IMR-90 (cell line): ENCODE data around the gene VPS52. TPM values are rescaled to one million over a fixed set of nuclear protein-coding genes. Genes with fewer than 3 reads are reported as not detected.

Experiments used
- ATAC-seq: fragments of 200-7000 bp; cut with Tn5 transposase; 2 replicates; pipeline ENCODE4 v1.9.1; 2020; ENCODE audit warnings: low read depth, mild to moderate bottlenecking, moderate library complexity
- BruUV-seq: library from RNA; stranded (reverse); fragments of 400-500 nt; replicated peaks from 2 replicates; lab custom pipeline; 2021; lab: Mats Ljungman, UMichigan
- CTCF ChIA-PET: fragments of 300-600 bp; formaldehyde crosslinking; extraction: SDS; loops from one replicate; lab custom pipeline; 2021; ENCODE audit warnings: antibody characterized with exemption; lab: Yijun Ruan, JAX
- POLR2A ChIA-PET: fragments of 300-600 bp; sonication (Branson Sonifier 250); formaldehyde crosslinking; loops from one replicate; lab custom pipeline; 2022; ENCODE audit warnings: antibody characterized with exemption; ENCODE audit not compliant: unreplicated experiment; lab: Charles Lee
- DNase-seq: peaks from one replicate; pipeline ENCODE4 v3.0.0; 2013
- H2AFZ ChIP-seq: replicated peaks from 2 replicates; pipeline ENCODE3; 2013; ENCODE audit warnings: low read length, mild to moderate bottlenecking; ENCODE audit not compliant: poor library complexity
- H2AK5ac ChIP-seq: 2 replicates; pipeline ENCODE4 v1.6.1; 2013; ENCODE audit warnings: low read depth, low read length, inconsistent platforms
- H2AK9ac ChIP-seq: replicated peaks from 2 replicates; pipeline ENCODE3; 2013; ENCODE audit warnings: mild to moderate bottlenecking, low read depth, low read length, moderate library complexity; ENCODE audit not compliant: poor library complexity
- H2BK120ac ChIP-seq: 2 replicates; pipeline ENCODE4 v1.6.1; 2013; ENCODE audit warnings: low read depth, low read length, inconsistent platforms
- H2BK15ac ChIP-seq: 3 replicates; pipeline ENCODE4 v1.6.1; 2013; ENCODE audit warnings: low read depth, low read length, inconsistent platforms
- H2BK20ac ChIP-seq: 2 replicates; pipeline ENCODE4 v1.6.1; 2013; ENCODE audit warnings: low read depth, mild to moderate bottlenecking, inconsistent platforms, low read length, moderate library complexity
- H2BK5ac ChIP-seq: 2 replicates; pipeline ENCODE4 v1.6.1; 2013; ENCODE audit warnings: mild to moderate bottlenecking, low read depth, low read length, inconsistent platforms; ENCODE audit not compliant: poor library complexity, severe bottlenecking
- H3K14ac ChIP-seq: replicated peaks from 2 replicates; pipeline ENCODE4 v1.6.1; 2013; ENCODE audit warnings: low read depth, low read length, inconsistent platforms
- H3K18ac ChIP-seq: 2 replicates; pipeline ENCODE4 v1.6.1; 2013; ENCODE audit warnings: low read depth, low read length, control low read depth
- H3K23ac ChIP-seq: 2 replicates; pipeline ENCODE4 v1.6.1; 2013; ENCODE audit warnings: low read depth, low read length, inconsistent platforms
- H3K27ac ChIP-seq: 2 replicates; pipeline ENCODE4 v1.5.1; 2013; ENCODE audit warnings: mild to moderate bottlenecking, control low read depth, low read length; ENCODE audit not compliant: insufficient read depth
- H3K27me3 ChIP-seq: 2 replicates; pipeline ENCODE4 v1.6.1; 2013; ENCODE audit warnings: low read length; ENCODE audit not compliant: control insufficient read depth, insufficient read depth
- H3K36me3 ChIP-seq: 2 replicates; pipeline ENCODE4 v1.6.1; 2013; ENCODE audit warnings: low read length, mixed read lengths; ENCODE audit not compliant: control insufficient read depth, insufficient read depth
- H3K4ac ChIP-seq: 2 replicates; pipeline ENCODE4 v1.6.1; 2013; ENCODE audit warnings: low read depth, low read length, inconsistent platforms
- H3K4me1 ChIP-seq: 2 replicates; pipeline ENCODE4 v1.6.1; 2013; ENCODE audit warnings: low read length, mixed read lengths; ENCODE audit not compliant: control insufficient read depth, insufficient read depth
- H3K4me2 ChIP-seq: 2 replicates; pipeline ENCODE4 v1.6.1; 2013; ENCODE audit warnings: low read depth, mild to moderate bottlenecking, control low read depth, low read length, moderate library complexity
- H3K4me3 ChIP-seq: 2 replicates; pipeline ENCODE4 v1.5.1; 2013; ENCODE audit warnings: low read depth, mild to moderate bottlenecking, control low read depth, low read length, moderate library complexity; ENCODE audit not compliant: insufficient read depth
- H3K56ac ChIP-seq: 2 replicates; pipeline ENCODE4 v1.6.1; 2013; ENCODE audit warnings: low read length, inconsistent platforms; ENCODE audit not compliant: insufficient read depth; ENCODE audit errors: extremely low read depth
- H3K79me1 ChIP-seq, 2 experiments: 2 replicates each; pipeline ENCODE4 v1.6.1; 2013; ENCODE audit warnings: low read length in 2 of 2, inconsistent platforms in 1 of 2, low read depth in 1 of 2
- H3K9ac ChIP-seq: 2 replicates; pipeline ENCODE4 v1.6.1; 2013; ENCODE audit warnings: low read depth, low read length, control low read depth
- H3K9me1 ChIP-seq: 2 replicates; pipeline ENCODE4 v1.6.1; 2013; ENCODE audit warnings: low read length, inconsistent platforms; ENCODE audit not compliant: insufficient read depth
- H3K9me3 ChIP-seq: 2 replicates; pipeline ENCODE4 v1.6.1; 2013; ENCODE audit warnings: low read length; ENCODE audit not compliant: control insufficient read depth, insufficient read depth
- H4K20me1 ChIP-seq: 2 replicates; pipeline ENCODE4 v1.6.1; 2013; ENCODE audit warnings: low read length, inconsistent platforms; ENCODE audit not compliant: insufficient read depth
- H4K5ac ChIP-seq: 2 replicates; pipeline ENCODE4 v1.6.1; 2013; ENCODE audit warnings: mild to moderate bottlenecking, low read depth, low read length, control low read depth
- H4K8ac ChIP-seq, 2 experiments: 2 replicates each; pipeline ENCODE4 v1.6.1; 2013; ENCODE audit warnings: low read depth in 2 of 2, low read length in 2 of 2, control low read depth in 1 of 2, inconsistent platforms in 1 of 2
- H4K91ac ChIP-seq: 2 replicates; pipeline ENCODE4 v1.6.1; 2013; ENCODE audit warnings: low read depth, low read length, inconsistent platforms; ENCODE audit not compliant: insufficient read depth
- BHLHE40 ChIP-seq: fragments of 150-350 bp; IDR thresholded peaks from 2 replicates; pipeline ENCODE4 v1.6.1; 2016; ENCODE audit warnings: mild to moderate bottlenecking, low read depth, low read length
- CEBPB ChIP-seq: IDR thresholded peaks from 2 replicates; pipeline ENCODE4 v1.6.1; 2012; ENCODE audit warnings: low read depth, low read length, improper control_type of control experiment
- CHD1 ChIP-seq: IDR thresholded peaks from 2 replicates; pipeline ENCODE4 v1.6.1; 2012; ENCODE audit warnings: low read depth, low read length, improper control_type of control experiment
- CTCF ChIP-seq: conservative IDR thresholded peaks from 2 replicates; pipeline ENCODE4 v1.5.1; 2012; ENCODE audit warnings: mild to moderate bottlenecking, low read depth, low read length, improper control_type of control experiment
- ELK1 ChIP-seq: fragments of 150-350 bp; IDR thresholded peaks from 2 replicates; pipeline ENCODE4 v1.6.1; 2016; ENCODE audit warnings: low read depth, mild to moderate bottlenecking, low read length, moderate library complexity, borderline replicate concordance
- FOS ChIP-seq: fragments of 150-350 bp; IDR thresholded peaks from 2 replicates; pipeline ENCODE4 v1.6.1; 2016; ENCODE audit warnings: low read depth, low read length
- MAFK ChIP-seq: IDR thresholded peaks from 2 replicates; pipeline ENCODE4 v1.6.1; 2012; ENCODE audit warnings: low read depth, low read length, improper control_type of control experiment
- MAZ ChIP-seq: IDR thresholded peaks from 2 replicates; pipeline ENCODE4 v1.6.1; 2012; ENCODE audit warnings: low read depth, mild to moderate bottlenecking, low read length, improper control_type of control experiment, moderate library complexity, borderline replicate concordance
- MXI1 ChIP-seq: IDR thresholded peaks from 2 replicates; pipeline ENCODE4 v1.6.1; 2012; ENCODE audit warnings: low read depth, mild to moderate bottlenecking, low read length, moderate library complexity, borderline replicate concordance
- RAD21 ChIP-seq: IDR thresholded peaks from 2 replicates; pipeline ENCODE4 v1.6.1; 2012; ENCODE audit warnings: low read length, improper control_type of control experiment
- RCOR1 ChIP-seq: IDR thresholded peaks from 2 replicates; pipeline ENCODE4 v1.6.1; 2012; ENCODE audit warnings: mild to moderate bottlenecking, low read length, improper control_type of control experiment; ENCODE audit not compliant: insufficient replicate concordance
- RFX5 ChIP-seq: IDR thresholded peaks from 2 replicates; pipeline ENCODE4 v1.8.0; 2012; ENCODE audit warnings: low read depth, mild to moderate bottlenecking, low read length, moderate library complexity
- SMC3 ChIP-seq: fragments of 150-350 bp; IDR thresholded peaks from 2 replicates; pipeline ENCODE4 v1.6.1; 2016; ENCODE audit warnings: low read depth, mild to moderate bottlenecking, antibody characterized with exemption, low read length, moderate library complexity
- WGBS, 2 experiments: methylation state at CpG; one replicate each; pipeline versions ENCODE4 v1.1.5 to v1.1.7; 2013; ENCODE audit warnings: missing lambda C conversion rate in 2 of 2; ENCODE audit not compliant: insufficient read length in 1 of 2; ENCODE audit errors: extremely low coverage in 2 of 2; 5-methylcytosine and 5-hydroxymethylcytosine counted together
- dilution Hi-C: fragments of 300-500 bp; cut with HindIII; formaldehyde crosslinking; loops from one replicate; pipeline ENCODE4 v1.14.3; 2018; ENCODE audit warnings: low sequenced_read_pairs; ENCODE audit not compliant: unreplicated experiment
- in situ Hi-C: fragments of 300-500 bp; cut with MboI; formaldehyde crosslinking; loops from 3 replicates; pipeline ENCODE4 v1.14.3; 2019; ENCODE audit warnings: low sequenced_read_pairs, inconsistent platforms, mixed read lengths
- intact Hi-C: fragments of 100-400 bp; cut with micrococcal nuclease; formaldehyde crosslinking; loops from 2 replicates; pipeline ENCODE4 v1.10.0; 2022
- polyA plus RNA-seq, 3 experiments: library from polyadenylated mRNA; depleted of rRNA; stranded (reverse); fragments of >200 nt; gene quantifications; 2 replicates each; pipeline ENCODE4 v1.2.3, GENCODE V29; 2012; ENCODE audit warnings: low replicate concordance in 1 of 3
- total RNA-seq: library from RNA; depleted of rRNA; stranded (reverse); fragments of >200 nt; gene quantifications from 2 replicates; pipeline ENCODE4 v1.2.3, GENCODE V29; 2012

VPS52 gene
- total and polyA plus RNA-seq, 2 of the 4 experiments (the other 2 are of a cell fraction): 29.8 to 54.6 TPM

DNA sequence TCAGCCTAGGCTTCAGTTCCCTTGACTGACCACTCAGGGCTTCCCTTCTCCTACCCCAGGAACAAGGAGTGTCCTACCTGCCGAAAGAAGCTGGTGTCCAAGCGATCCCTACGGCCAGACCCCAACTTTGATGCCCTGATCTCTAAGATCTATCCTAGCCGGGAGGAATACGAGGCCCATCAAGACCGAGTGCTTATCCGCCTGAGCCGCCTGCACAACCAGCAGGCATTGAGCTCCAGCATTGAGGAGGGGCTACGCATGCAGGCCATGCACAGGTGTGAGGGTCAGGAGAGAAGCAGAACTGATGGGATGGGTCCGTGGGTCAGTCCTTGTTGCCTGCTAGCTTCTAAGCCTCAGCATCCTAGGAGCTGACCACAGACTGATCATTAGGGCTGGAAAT lies 61.8 kb downstream of the VPS52 start:
- Histone ChIP-seq H3K18ac (no peak overlapping the region), H3K79me1 (peaks cover 7 to 46% of the 10 kb centered on the region in 2 experiments), H2BK5ac (no peak overlapping the region), H3K27me3 (peaks cover 9% of the 10 kb centered on the region), H4K91ac (no peak overlapping the region), H3K4me2 (no peak overlapping the region), H3K9ac (no peak overlapping the region), H3K23ac (no peak overlapping the region), H3K56ac (no peak overlapping the region), H2AFZ (no peak overlapping the region), H3K27ac (no peak overlapping the region), H4K5ac (no peak overlapping the region), H3K4me1 (peaks cover 23% of the 10 kb centered on the region), H2BK20ac (no peak overlapping the region), H3K36me3 (peaks cover 20% of the 10 kb centered on the region), H3K4me3 (no peak overlapping the region), H3K9me1 (peaks cover 16% of the 10 kb centered on the region), H2AK5ac (no peak overlapping the region), H4K8ac (no peak overlapping the region), H3K14ac (no peak overlapping the region), H3K9me3 (no peaks in the 10 kb centered on the region), H3K4ac (no peak overlapping the region), H4K20me1 (no peaks in the 10 kb centered on the region), H2BK15ac (no peak overlapping the region), H2BK120ac (no peak overlapping the region), H2AK9ac (no peak overlapping the region)
- TF ChIP-seq ELK1 (no peak), FOS (no peak), SMC3 (no peak), RFX5 (no peak), BHLHE40 (no peak), MXI1 (no peak), MAZ (no peak), RCOR1 (no peak), CHD1 (no peak), RAD21 (no peak), CTCF (no peak), CEBPB (no peak), MAFK (no peak)
- ATAC-seq (no peak), DNase-seq (no peak)
- ChIA-PET CTCF (no interaction called here), POLR2A (no interaction called here)
- no TSS peak for BruUV-seq
- in situ Hi-C loops: no loop called here
- intact Hi-C loops: loop anchor here (2.0 kb wide), 1 partner anchor 201 kb away; the partner anchor contains the start of gene PHF1
- WGBS, 2 experiments: 93% methylated on average over 2 of the region's 10 CpGs; no CpG with 5 or more reads in 1 of the 2 experiments
- dilution Hi-C loops: no loop called here
